ENCODE results near the gene CD247.

CD247 gene

GRCh38 chr1:167529829-167530474 lies 11.6 kb upstream of the CD247 start:
- Mint-ChIP-seq H3K9me3 (no peaks in the 10 kb centered on the region), H3K4me1 (no peaks in the 10 kb centered on the region), H3K36me3 (no peaks in the 10 kb centered on the region), H3K27ac (no peak overlapping the region), H3K27me3 (peaks cover 4% of the 10 kb centered on the region), H3K4me3 (no peak overlapping the region)
- DNase-seq (ENCODE audit: low spot score in 2 of 2), result no peak
- ATAC-seq (ENCODE audit: low read depth), result no peak

GRCh38 chr1:167528057-167528728 lies 9.9 kb upstream of the CD247 start:
- Mint-ChIP-seq H3K4me3 (no peak overlapping the region), H3K27ac (no peak overlapping the region), H3K4me1 (no peaks in the 10 kb centered on the region), H3K36me3 (no peaks in the 10 kb centered on the region), H3K9me3 (peaks cover 5% of the 10 kb centered on the region), H3K27me3 (peaks cover 4% of the 10 kb centered on the region)
- ATAC-seq (ENCODE audit: low read depth) (no peak), DNase-seq (ENCODE audit: low spot score in 2 of 2) (no peak)

GRCh38 chr1:167526667-167527383 lies 8.5 kb upstream of the CD247 start:
- Mint-ChIP-seq H3K9me3 (peaks cover 7% of the 10 kb centered on the region), H3K27me3 (peaks cover 6% of the 10 kb centered on the region), H3K4me1 (no peaks in the 10 kb centered on the region), H3K4me3 (no peak overlapping the region), H3K36me3 (no peaks in the 10 kb centered on the region), H3K27ac (no peak overlapping the region)
- no peak for DNase-seq (ENCODE audit: low spot score in 2 of 2)
- no peak for ATAC-seq (ENCODE audit: low read depth)

GRCh38 chr1:167524651-167525050 lies 6.3 kb upstream of the CD247 start:
- Mint-ChIP-seq H3K27me3 (peaks cover 13% of the 10 kb centered on the region), H3K36me3 (no peaks in the 10 kb centered on the region), H3K4me3 (no peak overlapping the region), H3K4me1 (no peaks in the 10 kb centered on the region), H3K27ac (no peak overlapping the region), H3K9me3 (peaks cover 9% of the 10 kb centered on the region)
- DNase-seq (ENCODE audit: low spot score in 2 of 2), result no peak
- no peak for ATAC-seq (ENCODE audit: low read depth)

GRCh38 chr1:167522246-167522645 lies 3.9 kb upstream of the CD247 start:
- Mint-ChIP-seq H3K4me3 (no peak overlapping the region), H3K36me3 (no peaks in the 10 kb centered on the region), H3K27ac (no peak overlapping the region), H3K9me3 (peaks cover 9% of the 10 kb centered on the region), H3K4me1 (peaks cover 3% of the 10 kb centered on the region), H3K27me3 (peaks cover 22% of the 10 kb centered on the region)
- DNase-seq (ENCODE audit: low spot score in 2 of 2), result no peak
- ATAC-seq (ENCODE audit: low read depth), result no peak

- H3K9me3 Mint-ChIP-seq, result peaks cover 9% of the 10 kb centered on the region
- H3K4me1 Mint-ChIP-seq, result peaks cover 3% of the 10 kb centered on the region
- no peak overlapping the region for H3K27ac Mint-ChIP-seq
- peaks cover 22% of the 10 kb centered on the region for H3K27me3 Mint-ChIP-seq
- no peaks in the 10 kb centered on the region for H3K36me3 Mint-ChIP-seq
- no peak for ATAC-seq (ENCODE audit: low read depth)
- DNase-seq (ENCODE audit: low spot score in 2 of 2), result no peak
- no peak overlapping the region for H3K4me3 Mint-ChIP-seq
These were observed 2.4 kb upstream of the CD247 start for GRCh38 chr1:167520711-167521206.

- H3K27me3 Mint-ChIP-seq, result peaks cover 17% of the 10 kb centered on the region
- H3K27ac Mint-ChIP-seq, result no peak overlapping the region
- H3K4me1 Mint-ChIP-seq, result peaks cover 3% of the 10 kb centered on the region
- H3K9me3 Mint-ChIP-seq, result peaks cover 2% of the 10 kb centered on the region
- DNase-seq (ENCODE audit: low spot score in 2 of 2) (no peak), ATAC-seq (ENCODE audit: low read depth) (no peak)
- H3K4me3 Mint-ChIP-seq, result no peak overlapping the region
- H3K36me3 Mint-ChIP-seq, result no peaks in the 10 kb centered on the region
These were observed 596 bp downstream of the CD247 start for GRCh38 chr1:167517535-167518330.

- DNase-seq (ENCODE audit: low spot score in 2 of 2) (no peak), ATAC-seq (ENCODE audit: low read depth) (no peak)
- H3K27me3 Mint-ChIP-seq, result peaks cover 17% of the 10 kb centered on the region
- no peaks in the 10 kb centered on the region for H3K36me3 Mint-ChIP-seq
- peaks cover under 1% of the 10 kb centered on the region for H3K9me3 Mint-ChIP-seq
- no peak overlapping the region for H3K27ac Mint-ChIP-seq
- no peak overlapping the region for H3K4me3 Mint-ChIP-seq
- peaks cover 3% of the 10 kb centered on the region for H3K4me1 Mint-ChIP-seq
These were observed 1.6 kb downstream of the CD247 start for GRCh38 chr1:167516404-167517388.

GRCh38 chr1:167515893-167516321 lies 2.4 kb downstream of the CD247 start:
- Mint-ChIP-seq H3K9me3 (no peaks in the 10 kb centered on the region), H3K4me1 (peaks cover 3% of the 10 kb centered on the region), H3K4me3 (no peak overlapping the region), H3K36me3 (no peaks in the 10 kb centered on the region), H3K27ac (no peak overlapping the region), H3K27me3 (peaks cover 16% of the 10 kb centered on the region)
- no peak for ATAC-seq (ENCODE audit: low read depth)
- DNase-seq (ENCODE audit: low spot score in 2 of 2), result no peak

- H3K9me3 Mint-ChIP-seq, result no peaks in the 10 kb centered on the region
- H3K27ac Mint-ChIP-seq, result no peak overlapping the region
- H3K36me3 Mint-ChIP-seq, result no peaks in the 10 kb centered on the region
- ATAC-seq (ENCODE audit: low read depth) (no peak), DNase-seq (ENCODE audit: low spot score in 2 of 2) (no peak)
- H3K4me1 Mint-ChIP-seq, result peaks cover 3% of the 10 kb centered on the region
- H3K27me3 Mint-ChIP-seq, result peaks cover 14% of the 10 kb centered on the region
- H3K4me3 Mint-ChIP-seq, result no peak overlapping the region
These were observed 2.9 kb downstream of the CD247 start for GRCh38 chr1:167515461-167515860.

- no peak overlapping the region for H3K27ac Mint-ChIP-seq
- no peaks in the 10 kb centered on the region for H3K9me3 Mint-ChIP-seq
- ATAC-seq (ENCODE audit: low read depth), result no peak
- H3K27me3 Mint-ChIP-seq, result peaks cover 17% of the 10 kb centered on the region
- H3K4me3 Mint-ChIP-seq, result no peak overlapping the region
- peaks cover 6% of the 10 kb centered on the region for H3K4me1 Mint-ChIP-seq
- DNase-seq (ENCODE audit: low spot score in 2 of 2), result no peak
- H3K36me3 Mint-ChIP-seq, result no peaks in the 10 kb centered on the region
These were observed 4.0 kb downstream of the CD247 start for GRCh38 chr1:167514288-167514687.

GRCh38 chr1:167512046-167512654 lies 6.2 kb downstream of the CD247 start:
- Mint-ChIP-seq H3K4me3 (no peak overlapping the region), H3K36me3 (peaks cover 2% of the 10 kb centered on the region), H3K9me3 (no peaks in the 10 kb centered on the region), H3K4me1 (peaks cover 3% of the 10 kb centered on the region), H3K27me3 (peaks cover 16% of the 10 kb centered on the region), H3K27ac (no peak overlapping the region)
- DNase-seq (ENCODE audit: low spot score in 2 of 2), result no peak
- no peak for ATAC-seq (ENCODE audit: low read depth)

Data from memory B cell (primary cell).